ENCODE data around the gene PAX5.

Gene PAX5

DNA sequence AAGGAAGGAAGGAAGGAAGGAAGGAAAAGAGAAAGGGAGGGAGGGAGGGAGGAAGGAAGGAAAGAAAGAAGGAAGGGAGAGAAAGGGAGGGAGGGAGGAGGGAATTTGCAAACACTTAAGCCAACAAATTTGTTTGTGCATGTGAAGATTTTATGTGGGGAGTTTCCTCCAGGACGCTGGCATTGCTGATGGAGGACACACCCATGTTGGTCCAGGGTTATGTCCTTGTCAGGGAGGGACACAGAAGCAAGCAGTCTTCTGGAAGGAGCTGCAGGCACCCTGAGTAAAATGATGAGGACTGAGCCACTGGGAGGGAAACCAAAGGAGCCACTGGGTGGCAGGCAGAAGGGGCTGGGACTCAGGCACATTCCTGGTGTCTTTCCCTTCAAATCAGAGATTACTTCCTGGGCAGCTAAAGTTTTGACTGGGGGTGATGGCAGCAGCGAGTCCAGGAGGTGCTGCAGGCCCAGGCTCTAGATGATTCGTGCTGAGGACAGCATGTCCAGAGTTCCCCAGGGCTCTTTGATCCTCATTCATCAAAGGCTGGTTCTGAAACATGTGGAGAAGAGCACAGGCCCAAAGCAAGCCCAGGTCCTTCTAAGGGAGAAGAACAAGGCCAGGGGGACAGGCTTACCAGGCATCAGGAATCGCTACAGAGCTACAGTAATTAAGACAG lies 109.2 kb downstream of the PAX5 start:
- DNase-seq: no peak

DNA sequence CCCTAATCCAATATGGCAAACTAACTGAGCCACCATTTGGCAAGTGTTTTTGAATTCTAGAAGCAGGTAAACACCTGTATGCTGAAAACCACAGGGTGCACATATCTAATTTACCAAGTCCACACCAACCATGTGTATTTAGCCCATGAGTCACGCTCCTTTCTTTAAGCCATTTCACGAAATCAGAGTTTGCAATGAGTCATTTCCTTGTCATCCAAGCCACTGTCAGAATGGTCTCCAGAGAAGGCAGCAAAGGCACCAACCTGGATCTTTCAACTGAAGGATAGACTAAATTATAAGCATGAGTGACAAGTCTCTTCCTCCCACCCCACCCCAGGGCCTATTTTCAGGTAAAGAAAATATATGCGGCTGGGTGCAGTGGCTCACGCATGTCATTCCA lies 110.0 kb downstream of the PAX5 start:
- DNase-seq: no peak

DNA sequence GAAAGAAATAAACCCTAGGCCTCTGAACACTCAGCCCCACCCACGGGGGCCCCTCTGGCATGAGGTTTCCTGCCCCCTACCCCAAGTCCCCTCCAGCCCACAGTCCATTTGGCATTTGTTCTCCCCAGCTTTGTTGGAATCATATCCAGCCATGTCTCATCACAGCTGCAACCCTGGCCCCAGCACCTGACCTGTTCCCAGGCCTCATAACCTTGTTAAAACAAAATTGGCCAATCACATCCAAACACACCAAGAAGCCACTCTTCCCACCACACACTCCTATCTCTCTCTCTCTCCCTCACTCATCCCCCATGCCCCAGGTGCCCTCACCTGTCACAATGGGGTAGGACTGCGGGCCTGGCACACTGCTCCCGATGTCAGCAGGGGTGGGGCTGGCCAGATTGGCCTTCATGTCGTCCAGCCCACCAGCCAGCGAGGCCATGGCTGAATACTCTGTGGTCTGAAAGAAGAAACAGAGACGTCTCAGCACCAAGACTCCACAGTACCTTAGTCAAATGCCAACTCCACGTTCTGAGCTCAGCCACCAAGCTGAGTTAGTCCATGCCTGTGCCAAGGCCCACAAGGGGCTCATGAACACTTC lies 110.9 kb downstream of the PAX5 start:
- DNase-seq: no peak

- DNase-seq: no peak
Observed at GRCh38 chr9:36922548-36922947, 111.5 kb downstream of the PAX5 start.

DNA sequence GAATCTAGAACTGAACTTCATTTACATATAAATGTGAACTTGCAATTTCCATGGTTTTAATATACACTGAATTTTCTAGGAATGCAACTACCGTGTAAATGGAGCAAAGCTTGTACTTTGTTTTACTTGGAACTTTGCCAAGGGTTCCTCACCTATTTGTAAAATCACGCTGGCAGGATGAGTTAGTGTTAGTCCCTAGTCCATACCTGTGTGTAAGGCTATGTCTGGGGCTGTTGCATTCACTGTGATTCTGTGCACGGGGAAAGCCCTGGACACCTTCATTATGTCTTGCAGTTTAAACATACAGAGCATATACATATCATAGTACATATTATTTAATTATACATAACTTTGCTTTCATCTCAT lies 119.9 kb downstream of the PAX5 start:
- peak; percentile 12 for DNase-seq

DNA sequence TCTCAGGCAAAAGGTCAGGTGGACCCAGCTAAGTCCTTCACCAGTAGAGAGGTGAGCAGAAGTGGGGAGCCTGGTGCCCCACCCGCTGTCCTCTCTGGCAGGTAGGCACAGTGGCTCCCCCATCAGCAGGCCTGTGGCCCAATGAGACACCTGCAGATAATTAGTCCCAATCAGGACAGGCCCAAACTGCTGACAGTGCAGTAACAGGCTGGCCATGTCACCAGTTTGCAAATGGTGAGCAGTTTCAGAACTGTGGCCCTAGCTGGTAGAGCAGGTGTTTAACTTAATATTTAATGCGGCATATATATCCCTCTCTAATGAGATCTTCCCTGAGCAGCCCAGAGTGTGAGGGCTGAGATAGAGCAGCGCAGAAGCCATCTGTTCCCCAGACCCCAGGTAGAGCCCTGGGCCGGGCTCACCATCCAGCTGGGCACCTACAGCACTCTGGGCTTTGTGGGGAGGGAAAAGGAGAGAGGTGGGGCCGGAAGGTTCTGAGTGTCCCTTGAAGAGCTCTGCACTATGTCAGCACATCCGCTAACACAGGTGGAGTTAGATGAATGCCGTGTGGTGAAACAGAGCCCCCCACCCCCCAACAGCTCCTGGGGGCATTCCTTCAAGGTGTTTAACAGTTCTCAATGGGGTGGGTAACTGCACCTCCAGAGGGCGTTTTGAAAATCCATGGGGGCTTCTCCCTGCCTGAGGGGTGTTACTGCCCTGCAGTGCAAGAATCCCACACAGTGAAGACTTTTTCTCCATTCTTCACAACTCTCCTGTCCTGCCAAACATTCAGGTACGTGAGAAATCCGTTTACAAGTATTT lies 120.5 kb downstream of the PAX5 start:
- no peak for DNase-seq

DNA sequence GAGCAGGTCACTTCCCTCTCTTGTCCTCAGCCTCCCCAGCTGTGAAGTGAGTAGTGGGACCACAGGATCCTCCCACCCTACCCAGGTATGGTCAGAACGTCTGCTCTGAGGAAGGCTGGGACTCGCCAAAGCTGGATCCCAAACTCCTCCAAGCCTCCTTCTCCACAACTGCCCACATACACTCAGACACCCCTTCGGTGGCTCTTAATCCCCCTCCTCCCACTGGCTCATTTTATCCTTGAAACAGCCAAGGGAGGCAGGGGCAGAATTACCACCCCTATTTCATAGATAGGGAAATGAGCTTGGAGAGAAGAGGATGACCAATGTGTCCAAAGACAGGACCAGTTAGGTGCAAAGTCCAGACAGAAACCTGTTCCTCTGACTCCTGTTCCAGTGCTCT lies 121.4 kb downstream of the PAX5 start:
- no peak for DNase-seq

DNA sequence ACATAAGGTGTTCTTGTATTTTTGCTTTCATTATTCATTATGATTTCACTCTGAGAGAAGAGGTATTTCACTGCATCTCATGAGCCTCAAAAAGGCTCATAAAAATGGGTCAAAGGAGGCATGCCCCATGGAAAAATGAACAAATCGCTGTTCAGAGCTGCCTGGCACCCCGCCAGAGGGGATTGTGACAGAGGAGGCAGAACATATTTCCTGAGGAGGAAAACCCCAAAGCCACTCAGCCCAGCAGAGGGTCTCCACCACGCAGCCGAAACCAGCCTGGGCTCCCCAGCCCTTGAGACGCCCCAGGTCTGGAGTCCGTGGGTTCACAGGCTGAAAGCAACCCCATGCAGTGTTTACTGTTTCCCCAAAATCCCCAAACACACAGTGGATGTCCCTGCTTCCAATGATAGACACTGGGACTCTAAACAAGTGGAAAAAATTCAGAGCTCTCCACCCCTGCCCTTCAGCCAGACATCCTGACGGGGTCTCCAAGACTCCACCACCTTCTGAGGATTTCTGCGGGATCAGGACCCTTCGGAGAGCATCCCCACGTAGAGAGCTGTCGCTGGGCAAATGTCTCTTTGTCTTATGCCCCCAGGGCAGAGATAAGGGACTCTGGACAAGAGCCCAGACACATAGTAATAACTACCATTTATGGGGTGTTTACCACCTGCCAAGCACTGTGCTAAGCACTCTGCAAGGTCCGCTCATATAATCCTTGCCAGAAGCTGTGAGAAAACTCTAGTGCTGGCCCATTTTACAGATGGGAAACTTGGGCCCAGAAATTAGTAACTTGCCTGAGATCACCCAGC lies 122.3 kb downstream of the PAX5 start:
- DNase-seq: no peak

DNA sequence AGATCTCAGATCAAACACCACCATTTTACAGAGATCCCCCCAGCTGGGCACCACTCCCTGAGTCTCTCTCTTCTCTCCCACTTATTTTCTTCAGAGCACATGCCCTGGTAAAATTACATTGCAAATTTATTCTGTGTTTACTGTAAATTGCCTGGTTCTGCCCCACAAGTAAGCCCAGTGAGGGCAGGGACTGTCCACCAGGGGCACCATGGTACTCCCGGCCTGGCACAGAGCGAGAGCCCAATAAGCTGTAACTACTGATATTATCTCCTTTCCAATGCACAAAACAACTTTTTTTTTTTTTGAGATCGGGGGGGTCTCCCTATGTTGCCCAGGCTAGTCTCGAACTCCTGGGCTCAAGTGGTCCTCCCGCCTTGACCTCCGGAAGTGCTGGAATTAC lies 123.0 kb downstream of the PAX5 start:
- DNase-seq: no peak

DNA sequence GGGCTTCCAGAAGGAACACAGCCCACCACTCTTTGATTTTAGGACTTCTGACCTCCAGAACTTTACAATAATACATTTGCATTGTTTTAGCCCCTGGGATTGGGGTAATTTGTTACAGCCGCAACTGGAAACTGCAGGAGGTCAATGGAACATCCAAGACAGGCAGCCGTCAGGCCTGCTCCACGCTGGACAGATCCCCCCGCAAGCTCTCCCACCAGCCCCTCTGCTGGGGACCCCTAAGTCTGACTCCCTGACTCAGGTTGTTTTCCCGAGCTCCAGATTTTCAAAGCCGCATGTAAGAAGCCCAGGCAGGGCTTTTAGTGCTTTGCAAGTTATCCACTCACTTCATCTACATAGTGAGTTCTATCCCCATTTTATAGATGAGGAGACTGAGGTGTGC lies 127.6 kb downstream of the PAX5 start:
- DNase-seq: no peak

DNA sequence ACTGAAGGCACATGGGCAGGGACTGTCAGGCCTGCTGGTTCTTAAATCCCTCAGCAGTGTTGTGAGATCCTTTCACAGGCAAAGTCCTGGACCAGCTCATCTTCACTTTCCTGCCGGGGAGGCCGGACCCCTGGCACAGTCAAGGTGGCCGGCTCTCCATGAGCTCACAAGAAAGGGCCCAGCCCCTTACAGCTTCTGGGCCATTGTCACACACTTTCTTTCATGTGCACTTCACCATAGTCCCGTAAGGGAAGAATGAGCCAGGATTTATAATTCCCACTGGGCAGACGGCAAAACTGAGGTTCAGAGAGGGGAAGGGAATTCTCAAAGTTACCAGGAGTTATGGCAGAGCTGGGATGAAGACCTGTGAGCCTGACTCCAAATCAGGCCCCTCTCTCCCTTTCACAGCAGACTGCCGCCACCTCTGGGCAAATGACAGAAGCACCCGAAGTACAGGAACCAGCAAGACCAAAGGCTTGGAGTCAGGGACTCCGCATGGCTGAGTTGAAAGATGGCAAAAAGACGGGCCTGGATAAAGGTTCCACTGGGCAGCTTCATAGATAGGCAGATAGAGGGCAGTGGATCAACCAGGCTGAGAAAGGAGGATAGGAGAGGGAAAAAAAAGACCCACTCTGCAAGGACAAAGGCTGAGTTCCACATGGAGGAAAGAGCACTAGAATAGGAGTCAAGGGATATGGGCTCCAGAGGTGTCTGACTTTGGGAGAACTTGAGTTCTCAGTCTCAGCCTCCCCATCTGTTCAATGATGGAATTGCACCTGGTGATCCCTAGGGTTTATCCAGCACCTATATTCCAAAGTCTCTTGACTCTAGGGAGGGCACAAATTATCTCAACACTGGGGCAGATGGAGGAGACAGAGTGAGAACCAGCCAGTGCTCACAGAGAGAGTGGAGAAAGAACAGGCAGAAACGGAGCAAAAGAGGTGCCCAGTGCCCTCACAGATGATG lies 128.7 kb downstream of the PAX5 start:
- no peak for DNase-seq

DNA sequence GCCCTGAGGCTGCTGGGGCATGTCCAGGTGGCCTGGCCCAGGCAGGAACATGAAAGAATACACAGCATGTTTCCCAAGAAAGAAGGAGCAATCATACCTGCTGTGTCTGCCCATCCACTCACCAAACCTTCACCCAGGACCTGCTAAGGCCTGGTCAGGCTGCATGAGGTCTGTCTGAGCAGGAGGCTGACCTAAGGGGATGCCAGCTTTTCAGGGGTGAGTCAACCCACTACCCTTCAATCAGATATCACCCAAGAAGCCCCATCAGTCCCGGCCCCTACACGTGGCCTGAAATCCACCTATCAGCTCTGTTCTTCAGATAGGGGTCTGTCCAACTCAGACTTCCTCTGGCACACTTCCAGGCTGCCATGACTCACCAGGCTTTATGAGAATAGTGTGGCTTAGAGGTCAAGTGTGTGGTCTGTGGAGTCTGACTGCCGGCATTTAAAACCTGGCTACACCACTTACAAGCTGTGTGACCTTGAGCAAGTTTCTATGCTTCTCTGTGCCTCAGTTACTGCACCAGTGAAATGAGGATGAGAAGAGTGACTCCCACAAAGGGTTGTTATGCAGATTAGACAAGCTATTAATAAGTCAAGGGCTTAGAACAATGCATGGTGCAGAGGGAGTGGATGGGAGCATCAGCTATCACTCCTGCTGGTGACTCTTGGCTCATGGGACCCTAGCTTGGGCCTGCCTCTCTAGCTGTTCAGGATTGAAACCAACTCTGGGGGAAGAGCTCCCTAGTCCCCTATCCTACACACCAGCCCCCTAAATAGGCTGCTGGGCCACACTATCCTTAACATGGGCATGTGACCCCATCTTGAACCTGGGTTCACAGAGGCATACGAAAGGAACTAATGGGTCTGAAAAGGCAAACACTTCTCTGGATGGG lies 130.3 kb downstream of the PAX5 start:
- no peak for DNase-seq

DNA sequence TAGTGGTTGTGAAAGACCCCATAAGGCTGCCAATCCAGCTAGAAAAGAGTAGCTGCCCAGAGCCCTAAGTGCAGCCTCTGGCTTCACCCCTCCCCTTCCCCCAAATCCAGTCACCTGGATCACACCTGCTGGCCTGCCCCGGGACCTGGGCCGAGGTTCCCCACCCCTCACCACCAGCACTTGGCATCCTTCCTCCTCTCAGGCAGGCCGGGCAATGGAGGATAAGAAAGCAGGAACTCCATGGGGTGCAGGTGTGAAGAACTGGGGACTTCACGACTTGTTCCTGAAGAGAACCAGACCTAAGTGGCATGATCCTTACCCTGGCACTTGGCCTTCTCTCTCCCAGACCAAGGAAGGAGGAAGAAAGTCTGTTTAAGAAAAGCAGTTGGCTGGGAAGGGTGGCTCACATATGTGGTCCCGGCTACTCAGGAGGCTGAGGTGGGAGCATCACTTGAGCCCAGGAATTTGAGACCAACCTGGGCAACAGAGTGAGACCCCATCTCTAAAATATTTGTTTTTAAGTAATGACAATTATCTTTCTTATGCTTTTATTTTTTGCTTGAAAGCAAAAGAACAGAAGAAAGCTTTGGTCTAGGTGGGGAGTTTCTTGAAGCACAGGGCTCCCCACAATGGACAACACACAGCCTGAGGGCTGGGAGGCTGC lies 131.1 kb downstream of the PAX5 start:
- no peak for DNase-seq

GRCh38 chr9:36902080-36902716 lies 131.9 kb downstream of the PAX5 start:
- DNase-seq: no peak

DNA sequence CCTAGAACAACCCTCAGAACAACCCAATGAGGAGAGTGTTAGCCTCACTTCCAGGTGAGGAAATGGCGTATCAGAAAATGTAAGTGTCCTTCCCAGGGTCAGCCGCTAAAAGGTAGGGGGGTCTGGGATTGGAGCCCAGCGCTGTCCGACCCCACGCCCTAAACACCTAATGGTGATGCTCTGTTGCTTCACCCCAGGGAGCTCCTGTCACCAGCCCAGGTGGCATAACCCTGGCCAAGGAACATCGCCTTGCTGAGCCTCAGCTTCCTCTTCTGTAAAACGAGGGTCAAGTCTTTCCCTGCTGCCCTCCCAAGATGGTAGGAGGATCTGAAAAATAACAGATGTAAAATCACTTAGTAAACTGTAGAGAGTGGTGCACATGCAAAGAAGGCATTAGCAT lies 132.5 kb downstream of the PAX5 start:
- no peak for DNase-seq

- no peak for DNase-seq
Observed at GRCh38 chr9:36900856-36901220, 133.2 kb downstream of the PAX5 start.

- no peak for DNase-seq
Observed at GRCh38 chr9:36900136-36900855, 133.8 kb downstream of the PAX5 start.

- no peak for DNase-seq
Observed at GRCh38 chr9:36899406-36899805, 134.7 kb downstream of the PAX5 start.

DNA sequence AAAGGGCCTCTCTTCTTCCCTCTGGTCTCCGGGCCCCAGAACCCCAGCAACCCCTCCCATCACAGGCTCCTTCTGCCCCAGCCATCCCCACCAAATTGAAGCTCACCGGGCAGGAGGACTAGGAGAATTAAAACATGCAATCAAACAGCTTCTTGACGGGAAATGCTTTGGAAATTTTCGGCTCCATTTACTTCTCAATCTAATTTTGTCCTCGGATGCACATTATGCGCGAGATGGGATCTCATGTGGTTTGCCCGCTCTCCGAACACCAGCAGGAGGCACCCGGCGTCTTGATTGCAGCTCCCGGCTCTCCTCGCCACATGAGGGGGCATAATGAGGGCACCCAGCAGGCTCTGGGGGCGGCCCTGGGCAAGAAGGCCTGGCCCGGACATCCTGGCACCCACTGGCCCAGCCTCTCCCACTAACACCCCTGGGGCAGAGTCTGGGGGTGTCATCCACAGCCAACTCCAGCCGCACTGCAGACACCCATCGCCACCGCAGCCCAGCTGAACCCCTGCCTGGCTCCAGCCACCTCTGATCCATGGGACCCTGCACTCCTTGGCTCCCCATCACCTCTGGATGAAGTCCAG lies 135.5 kb downstream of the PAX5 start:
- DNase-seq: no peak

Measured in NCI-H748 treated with DMSO at 0.1 percent for 48 hours (cell line).